Peyer's patch (tissue), 4 donors: Measurements from ENCODE around the gene AGBL4. TPM values are rescaled to one million over a fixed set of nuclear protein-coding genes. Genes with fewer than 3 reads are reported as not detected.

Experiments
- DNase-seq, 3 donors: peaks; one replicate each; pipeline ENCODE4 v3.0.0-alpha.2; 2017 to 2019
- H3K27ac ChIP-seq, 4 donors: fragments of 200-600 bp; sonication (generic); one replicate each; pipeline ENCODE4 v1.5.1; 2016 to 2019
- H3K27me3 ChIP-seq, 2 donors: fragments of 200-600 bp; sonication (generic); one replicate each; pipeline ENCODE4 v1.5.1; 2019
- H3K36me3 ChIP-seq, 3 donors: fragments of 200-600 bp; sonication (generic); one replicate each; pipeline ENCODE4 v1.5.1; 2016 to 2019
- H3K4me1 ChIP-seq, 4 donors: fragments of 200-600 bp; sonication (generic); one replicate each; pipeline ENCODE4 v1.5.1; 2016 to 2019
- H3K4me3 ChIP-seq, 4 donors: fragments of 200-600 bp; sonication (generic); 1 replicate in 3 of 4; 2 replicates in 1 of 4; pipeline ENCODE4 v1.5.1; 2016 to 2019; ENCODE audit warnings: mild to moderate bottlenecking in 1 of 4
- H3K9me3 ChIP-seq, 4 donors: fragments of 200-600 bp; sonication (generic); one replicate each; pipeline ENCODE4 v1.5.1; 2016 to 2019; ENCODE audit warnings: mild to moderate bottlenecking in 1 of 4
- POLR2A ChIP-seq, 2 donors: fragments of 450-650 bp; IDR thresholded peaks; one replicate each; pipeline ENCODE4 v1.5.1; 2017; ENCODE audit warnings: antibody characterized with exemption in 2 of 2, mild to moderate bottlenecking in 2 of 2, moderate library complexity in 2 of 2
- total RNA-seq, 4 donors: library from RNA; depleted of rRNA; stranded (reverse); fragments of >200 nt; gene quantifications; one replicate each; pipeline ENCODE4 v1.1.0, GENCODE V29; 2016
- TF ChIP-seq, protein P1 (sequence below), 6 experiments: fragments of 450-650 bp in 4 of 6; fragments of 200-600 bp in 2 of 6; sonication (generic) in 1 of 6; IDR thresholded peaks; one replicate each; pipeline ENCODE4 v1.5.1; 2017 to 2019; ENCODE audit warnings: antibody characterized with exemption in 6 of 6, mild to moderate bottlenecking in 3 of 6, moderate library complexity in 1 of 6

Gene AGBL4
- total RNA-seq, 4 donors from 2014 or later = 2.5 TPM; not detected in 3

DNA sequence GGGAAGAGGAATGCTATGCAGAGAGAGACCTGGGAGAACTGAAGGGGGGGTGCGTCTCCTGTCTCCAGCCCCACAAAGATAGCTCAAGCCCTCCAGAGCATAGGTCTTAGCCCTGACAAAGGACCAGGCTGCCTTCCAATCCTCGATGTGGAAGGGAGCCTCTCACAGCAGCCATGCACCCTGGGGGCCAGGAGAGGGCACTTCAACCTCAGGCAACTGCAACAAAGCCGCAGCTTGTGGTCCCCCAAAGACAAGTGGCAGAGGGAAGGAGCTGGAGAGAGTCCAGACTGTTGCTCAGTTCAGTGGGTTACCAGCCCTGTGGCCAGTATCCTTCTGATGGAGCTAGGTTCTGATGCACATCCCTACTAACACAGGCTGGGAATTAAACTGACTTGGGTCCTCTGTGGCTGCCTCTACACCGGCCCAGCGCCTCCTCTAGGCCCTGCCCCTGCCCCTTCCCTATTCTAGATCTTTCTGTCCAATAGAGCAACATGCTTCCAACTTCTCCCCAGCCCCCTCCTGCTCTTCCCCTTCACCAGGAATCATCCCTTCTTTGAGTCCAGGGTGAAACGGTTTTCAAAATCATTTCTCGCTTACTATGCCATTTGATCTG lies 1451.0 kb downstream of the AGBL4 start:
- H3K9me3 ChIP-seq = no peaks in the 10 kb centered on the region
- no peaks in the 10 kb centered on the region for H3K4me1 ChIP-seq
- TF ChIP-seq, protein P1, sequence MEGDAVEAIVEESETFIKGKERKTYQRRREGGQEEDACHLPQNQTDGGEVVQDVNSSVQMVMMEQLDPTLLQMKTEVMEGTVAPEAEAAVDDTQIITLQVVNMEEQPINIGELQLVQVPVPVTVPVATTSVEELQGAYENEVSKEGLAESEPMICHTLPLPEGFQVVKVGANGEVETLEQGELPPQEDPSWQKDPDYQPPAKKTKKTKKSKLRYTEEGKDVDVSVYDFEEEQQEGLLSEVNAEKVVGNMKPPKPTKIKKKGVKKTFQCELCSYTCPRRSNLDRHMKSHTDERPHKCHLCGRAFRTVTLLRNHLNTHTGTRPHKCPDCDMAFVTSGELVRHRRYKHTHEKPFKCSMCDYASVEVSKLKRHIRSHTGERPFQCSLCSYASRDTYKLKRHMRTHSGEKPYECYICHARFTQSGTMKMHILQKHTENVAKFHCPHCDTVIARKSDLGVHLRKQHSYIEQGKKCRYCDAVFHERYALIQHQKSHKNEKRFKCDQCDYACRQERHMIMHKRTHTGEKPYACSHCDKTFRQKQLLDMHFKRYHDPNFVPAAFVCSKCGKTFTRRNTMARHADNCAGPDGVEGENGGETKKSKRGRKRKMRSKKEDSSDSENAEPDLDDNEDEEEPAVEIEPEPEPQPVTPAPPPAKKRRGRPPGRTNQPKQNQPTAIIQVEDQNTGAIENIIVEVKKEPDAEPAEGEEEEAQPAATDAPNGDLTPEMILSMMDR (IDR thresholded peaks at IDR 0.05) = peak in 4 of 6 experiments; percentile 31 to 40 (median 38)
- no peak for TF ChIP-seq POLR2A (IDR thresholded peaks at IDR 0.05)
- peak in 2 of 3 donors; percentile 16 to 47 for DNase-seq
- H3K36me3 ChIP-seq = no peaks in the 10 kb centered on the region
- no peaks in the 10 kb centered on the region for H3K27me3 ChIP-seq
- H3K27ac ChIP-seq = no peak overlapping the region
- H3K4me3 ChIP-seq = no peak overlapping the region

DNA sequence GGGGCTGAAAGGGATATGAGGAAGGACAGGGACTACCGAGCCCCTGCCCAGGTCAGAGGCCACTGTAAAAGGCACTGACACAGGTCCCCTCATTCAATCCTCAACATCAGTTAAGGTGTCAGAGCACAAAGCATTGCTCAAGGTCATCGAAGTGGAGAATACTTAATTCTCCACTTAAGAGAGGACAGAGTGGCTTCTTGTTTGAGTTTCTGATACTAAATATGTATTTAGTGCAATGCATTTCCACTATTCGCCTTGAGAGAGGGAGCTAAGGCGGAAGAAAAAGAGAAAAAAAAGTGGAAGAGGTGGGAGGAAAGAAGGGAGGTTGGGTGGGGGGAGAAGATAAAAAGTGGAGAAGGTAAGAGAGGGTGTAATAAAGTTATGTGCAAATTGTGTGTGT lies 1451.6 kb downstream of the AGBL4 start:
- no peaks in the 10 kb centered on the region for H3K36me3 ChIP-seq
- no peaks in the 10 kb centered on the region for H3K9me3 ChIP-seq
- no peaks in the 10 kb centered on the region for H3K27me3 ChIP-seq
- no peak overlapping the region for H3K27ac ChIP-seq
- DNase-seq = no peak
- TF ChIP-seq, protein P1 (IDR thresholded peaks at IDR 0.05) = no peak
- no peak for TF ChIP-seq POLR2A (IDR thresholded peaks at IDR 0.05)
- no peak overlapping the region for H3K4me3 ChIP-seq
- H3K4me1 ChIP-seq = no peaks in the 10 kb centered on the region

DNA sequence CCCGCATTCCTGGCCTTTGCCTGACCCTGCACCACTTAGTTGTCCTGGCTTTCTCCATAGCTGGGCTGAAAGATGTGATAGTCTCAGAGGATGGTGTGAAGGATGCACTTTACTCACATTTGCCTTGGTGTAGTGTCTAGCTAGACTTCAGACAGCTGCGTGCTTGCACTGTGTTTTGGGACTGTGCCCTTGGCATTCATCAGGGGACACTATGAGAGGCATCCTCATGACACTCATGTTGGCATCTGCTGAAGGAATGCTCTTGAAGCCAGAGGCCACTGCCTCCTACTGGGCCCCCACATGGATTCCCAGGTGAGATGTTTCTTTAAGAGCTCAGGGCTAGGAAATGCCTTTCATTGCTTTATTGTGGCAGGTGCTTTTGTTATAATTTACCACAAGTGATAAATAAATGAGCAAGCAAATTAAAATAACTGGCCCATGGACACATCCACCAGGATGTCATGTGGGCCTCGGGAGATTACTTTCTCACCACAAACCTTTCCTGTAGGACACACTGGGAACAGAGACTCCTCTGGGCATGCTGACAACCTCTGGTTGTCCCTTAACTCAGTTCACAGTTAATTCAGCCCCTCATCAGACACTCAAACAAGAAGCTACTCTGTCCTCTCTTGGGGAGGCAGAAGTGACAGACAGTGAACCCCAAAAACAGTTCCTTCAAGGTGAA lies 1452.3 kb downstream of the AGBL4 start:
- no peak overlapping the region for H3K4me3 ChIP-seq
- H3K36me3 ChIP-seq = no peaks in the 10 kb centered on the region
- no peak for DNase-seq
- H3K9me3 ChIP-seq = no peaks in the 10 kb centered on the region
- H3K27ac ChIP-seq = no peak overlapping the region
- H3K4me1 ChIP-seq = no peaks in the 10 kb centered on the region
- H3K27me3 ChIP-seq = no peaks in the 10 kb centered on the region
- TF ChIP-seq, protein P1 (IDR thresholded peaks at IDR 0.05) = no peak
- no peak for TF ChIP-seq POLR2A (IDR thresholded peaks at IDR 0.05)

DNA sequence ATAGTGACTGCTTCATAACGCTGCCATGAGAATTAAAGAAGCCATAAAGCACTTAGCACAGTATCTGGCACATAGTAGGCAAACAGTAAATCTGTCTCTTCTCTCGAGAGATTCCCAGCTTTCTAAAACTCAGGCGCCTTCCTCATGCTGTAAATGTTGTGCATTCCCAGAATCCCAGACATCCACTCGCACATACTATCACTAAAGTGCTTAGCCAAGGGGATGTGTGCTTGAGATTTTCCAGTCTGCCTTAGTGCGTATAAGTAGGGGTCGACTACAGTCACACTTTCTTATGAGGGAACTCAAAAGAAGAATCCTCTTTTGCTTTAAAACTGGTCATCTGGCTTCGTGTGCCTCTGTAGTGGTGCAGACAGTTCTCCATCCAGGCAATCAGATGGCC lies 1453.2 kb downstream of the AGBL4 start:
- no peak for TF ChIP-seq POLR2A (IDR thresholded peaks at IDR 0.05)
- TF ChIP-seq, protein P1 (IDR thresholded peaks at IDR 0.05) = no peak
- H3K9me3 ChIP-seq = no peaks in the 10 kb centered on the region
- H3K4me1 ChIP-seq = no peaks in the 10 kb centered on the region
- no peak overlapping the region for H3K4me3 ChIP-seq
- no peak overlapping the region for H3K27ac ChIP-seq
- DNase-seq = no peak
- no peaks in the 10 kb centered on the region for H3K27me3 ChIP-seq
- H3K36me3 ChIP-seq = no peaks in the 10 kb centered on the region

DNA sequence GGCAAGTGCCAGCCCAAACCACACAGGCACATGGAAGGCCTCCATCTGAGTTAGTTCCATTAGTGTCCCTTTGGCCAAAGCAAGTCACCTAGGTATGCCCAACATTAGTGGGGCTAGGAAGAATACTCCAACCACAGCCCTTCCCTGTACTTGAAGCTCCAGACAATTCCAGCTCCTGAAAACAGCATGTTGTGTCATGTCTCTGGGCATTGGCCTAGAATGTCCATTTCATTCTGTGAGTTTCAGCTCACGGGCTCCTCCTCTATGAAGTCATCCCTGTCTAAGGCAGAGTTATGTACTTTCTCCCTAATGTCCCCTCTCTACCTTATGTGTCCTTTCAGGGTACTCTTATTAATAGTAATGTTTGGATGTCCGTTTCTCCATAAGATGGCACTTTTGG lies 1455.3 kb downstream of the AGBL4 start:
- Histone ChIP-seq H3K4me3 (no peak overlapping the region), H3K27me3 (no peaks in the 10 kb centered on the region), H3K36me3 (no peaks in the 10 kb centered on the region), H3K27ac (no peak overlapping the region), H3K4me1 (no peaks in the 10 kb centered on the region), H3K9me3 (no peaks in the 10 kb centered on the region)
- TF ChIP-seq, protein P1 (IDR thresholded peaks at IDR 0.05) = no peak
- no peak for TF ChIP-seq POLR2A (IDR thresholded peaks at IDR 0.05)
- no peak for DNase-seq
